Superior temporal gyrus (tissue), 1 donor: ENCODE measurements around the gene ITPKC.

Source experiments
- DNase-seq: peaks from one replicate; pipeline ENCODE4 v3.0.0-alpha.2; 2016; ENCODE audit errors: extremely low spot score

ITPKC gene

DNA sequence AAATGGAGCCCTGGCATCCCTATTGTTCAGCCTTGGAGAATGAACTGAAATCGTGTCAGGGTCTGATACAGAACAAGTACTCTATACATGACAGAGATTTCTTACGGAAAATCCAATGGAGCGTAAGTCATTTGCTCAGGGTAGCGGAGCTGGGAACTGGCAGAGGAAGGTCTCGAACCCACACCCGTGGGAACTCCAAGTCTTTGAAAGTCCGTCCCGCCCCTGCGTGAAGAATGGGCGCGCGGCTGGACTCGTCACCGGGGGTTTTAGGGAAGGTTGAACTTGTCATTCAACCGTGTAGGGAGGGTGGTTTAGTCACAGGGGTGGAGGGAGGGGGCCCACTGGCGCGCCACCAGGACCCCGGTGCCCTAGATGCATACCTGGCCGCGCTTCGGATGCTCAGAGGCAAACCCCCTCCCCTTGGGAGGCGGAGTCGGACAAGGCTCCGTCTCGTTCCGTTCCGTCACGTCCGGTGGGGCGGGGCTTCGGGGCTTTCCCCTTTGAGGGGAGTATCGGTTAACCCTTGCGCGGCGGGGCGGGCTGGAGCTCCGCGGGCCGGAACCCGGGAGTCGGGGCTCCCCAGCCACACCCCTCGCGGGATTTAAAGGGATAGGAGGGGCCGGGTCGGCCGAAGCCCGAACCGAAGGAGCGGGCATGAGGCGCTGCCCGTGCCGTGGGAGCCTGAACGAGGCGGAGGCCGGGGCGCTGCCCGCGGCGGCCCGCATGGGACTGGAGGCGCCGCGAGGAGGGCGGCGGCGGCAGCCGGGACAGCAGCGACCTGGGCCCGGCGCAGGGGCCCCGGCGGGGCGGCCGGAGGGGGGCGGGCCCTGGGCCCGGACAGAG lies at the start of gene ITPKC, which contains the start of gene COQ8B:
Gene ITPKC, plus strand, starts transcription at position 631 of the 843 bp plus-strand sequence. Its CDS starts 24 bp downstream, at position 655.
Gene COQ8B, minus strand, starts transcription at position 405 of the 843 bp plus-strand sequence. CDS start 2,254 bp downstream, outside the sequence.
- DNase-seq = peak; percentile 99

GRCh38 chr19:40667602-40668001 lies 49.3 kb upstream of the ITPKC start:
- no peak for DNase-seq

DNA sequence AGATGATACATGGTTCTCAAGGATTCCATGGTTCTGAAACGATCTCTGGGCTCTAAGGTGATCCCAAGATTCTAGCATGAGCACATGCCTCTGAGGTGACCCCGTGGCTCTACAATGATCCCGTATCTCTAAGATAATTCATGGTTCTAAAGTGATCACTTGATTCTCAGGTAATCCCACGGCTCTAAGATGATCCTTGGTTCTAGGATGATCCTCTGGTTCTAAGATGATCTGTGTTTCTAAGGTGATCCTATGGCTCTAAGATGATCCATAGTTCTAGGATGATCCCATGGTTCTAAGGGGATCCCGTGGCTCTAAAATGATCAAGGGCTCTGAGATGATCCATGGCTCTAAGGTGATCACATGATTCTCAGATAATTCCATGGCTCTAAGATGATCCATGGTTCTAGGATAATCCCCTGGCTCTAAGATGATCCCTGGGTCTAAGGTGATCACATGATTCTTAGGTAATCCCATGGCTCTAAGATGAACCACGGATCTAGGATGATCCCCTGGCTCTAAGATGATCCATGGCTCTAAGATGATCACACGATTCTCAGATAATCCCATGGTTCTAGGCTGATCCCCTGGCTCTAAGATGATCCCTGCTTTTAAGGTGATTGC lies 47.8 kb upstream of the ITPKC start:
- DNase-seq = no peak

- no peak for DNase-seq
These were observed 45.5 kb upstream of the ITPKC start for GRCh38 chr19:40671404-40671803.

- DNase-seq = no peak
These were observed 44.9 kb upstream of the ITPKC start for GRCh38 chr19:40672038-40672437.

- no peak for DNase-seq
These were observed 44.2 kb upstream of the ITPKC start for GRCh38 chr19:40672573-40673299.

- no peak for DNase-seq
These were observed 43.5 kb upstream of the ITPKC start for GRCh38 chr19:40673397-40673796.

DNA sequence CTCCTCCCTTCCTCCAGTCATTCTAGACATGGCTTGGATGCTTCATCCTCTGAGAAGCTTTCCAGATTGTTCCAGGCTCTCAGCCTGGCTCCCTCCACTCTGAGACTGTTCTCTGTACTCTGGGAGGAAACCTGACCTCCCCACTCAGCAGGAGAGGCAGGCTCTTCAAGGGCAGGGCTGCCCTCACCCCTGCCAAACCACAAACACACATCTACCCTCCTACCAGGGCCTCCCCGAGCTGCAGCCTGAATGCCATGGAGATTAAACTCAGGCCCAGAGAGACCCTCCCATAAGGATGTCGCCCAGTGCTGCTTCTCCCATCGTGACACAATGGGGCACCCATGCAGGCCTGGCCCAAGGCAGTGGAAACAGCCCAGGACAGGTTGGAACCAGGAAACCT lies 42.6 kb upstream of the ITPKC start:
- DNase-seq = no peak

- no peak for DNase-seq
These were observed 39.8 kb upstream of the ITPKC start for GRCh38 chr19:40677156-40677555.

- DNase-seq = no peak
These were observed 35.9 kb upstream of the ITPKC start for GRCh38 chr19:40681039-40681438.

DNA sequence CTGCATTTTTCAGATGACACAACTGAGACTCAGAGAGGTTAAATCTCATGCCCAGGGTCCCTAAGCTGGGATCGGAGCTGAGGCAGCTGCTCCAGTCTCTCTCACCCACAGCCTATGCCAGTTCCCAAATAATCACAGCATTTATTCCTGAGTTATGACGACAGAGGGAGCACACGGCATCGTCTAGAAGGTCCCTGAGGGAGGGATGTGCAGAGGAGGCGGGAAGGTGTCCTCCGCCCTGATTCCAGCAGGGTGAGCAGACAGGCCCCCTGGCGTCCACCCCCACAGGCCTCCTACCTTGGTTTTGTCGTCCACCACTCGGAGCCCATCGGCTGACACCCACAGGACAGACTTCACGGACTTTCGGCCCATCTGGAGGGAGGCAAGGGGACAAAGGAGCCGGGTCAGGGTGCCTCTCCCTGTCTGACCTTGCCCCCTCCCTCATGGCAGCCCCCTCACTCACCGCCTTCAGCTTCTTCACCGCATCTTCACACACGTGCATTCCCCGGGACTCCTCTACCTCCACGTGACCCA lies 34.4 kb upstream of the ITPKC start:
- DNase-seq = no peak

- DNase-seq = no peak
These were observed 33.5 kb upstream of the ITPKC start for GRCh38 chr19:40683437-40683836.

DNA sequence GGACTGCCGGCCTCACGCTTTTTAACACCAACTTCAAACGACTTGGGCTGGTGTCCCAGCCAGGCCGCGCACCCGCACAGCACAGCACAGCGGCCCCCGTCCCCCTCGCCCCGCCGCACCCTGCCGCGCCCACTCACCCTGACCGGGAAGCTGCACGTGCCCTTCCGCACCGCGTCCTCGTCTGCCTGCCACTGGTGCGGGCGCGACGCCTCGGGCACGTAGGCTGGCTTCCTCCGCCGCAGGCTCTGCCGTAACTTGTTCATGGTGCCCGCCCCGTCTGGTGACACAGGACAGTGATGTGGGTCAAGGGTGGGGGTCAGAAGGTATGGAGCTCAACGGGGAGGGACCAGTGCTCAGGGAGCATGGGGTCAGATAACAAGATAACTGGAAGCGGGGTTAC lies 32.6 kb upstream of the ITPKC start:
- no peak for DNase-seq

DNA sequence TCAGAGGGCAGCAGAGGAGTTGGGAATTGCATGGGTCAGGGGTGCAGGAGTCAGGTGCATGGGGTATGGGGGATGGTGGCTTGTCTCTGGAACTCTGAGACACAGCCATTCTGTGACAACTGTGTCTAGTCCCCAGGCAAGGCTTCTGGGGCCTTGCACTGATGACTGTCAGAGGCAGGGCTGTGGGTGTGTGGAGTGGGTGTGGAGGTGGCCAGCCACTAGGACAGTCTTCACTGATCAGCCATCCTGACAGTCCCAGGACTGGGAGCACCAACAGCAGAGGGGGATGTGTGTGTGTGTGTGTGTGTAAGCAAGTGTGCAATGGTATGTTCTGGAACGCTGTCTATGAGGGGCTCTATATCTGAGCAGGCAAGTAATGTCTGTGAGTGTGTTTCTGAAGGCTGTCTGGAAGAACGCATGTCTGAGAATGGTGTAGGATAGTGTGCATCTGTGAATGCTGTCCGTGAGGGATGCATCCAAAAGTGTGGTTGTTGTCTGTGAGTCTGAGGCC lies 31.8 kb upstream of the ITPKC start:
- no peak for DNase-seq

DNA sequence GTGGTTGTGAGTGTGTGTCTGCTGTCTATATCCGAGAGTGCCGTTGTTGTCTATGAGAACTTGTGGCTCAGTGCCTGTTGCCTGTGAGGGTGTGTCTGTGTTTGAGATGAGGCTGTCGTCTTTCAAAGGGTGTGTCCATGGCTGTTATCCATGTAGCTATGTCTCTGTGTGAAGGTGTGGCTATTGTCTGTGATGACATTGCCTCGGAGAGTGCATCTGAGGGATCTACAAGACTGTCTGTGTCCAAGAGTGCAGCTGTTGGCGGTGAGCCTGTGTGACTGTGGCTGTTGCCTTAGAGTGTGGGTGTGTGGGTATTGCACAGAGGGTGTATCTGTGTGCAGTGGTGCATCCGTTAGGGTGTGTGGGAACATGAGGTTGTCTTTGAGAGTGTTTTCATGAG lies 31.3 kb upstream of the ITPKC start:
- no peak for DNase-seq

DNA sequence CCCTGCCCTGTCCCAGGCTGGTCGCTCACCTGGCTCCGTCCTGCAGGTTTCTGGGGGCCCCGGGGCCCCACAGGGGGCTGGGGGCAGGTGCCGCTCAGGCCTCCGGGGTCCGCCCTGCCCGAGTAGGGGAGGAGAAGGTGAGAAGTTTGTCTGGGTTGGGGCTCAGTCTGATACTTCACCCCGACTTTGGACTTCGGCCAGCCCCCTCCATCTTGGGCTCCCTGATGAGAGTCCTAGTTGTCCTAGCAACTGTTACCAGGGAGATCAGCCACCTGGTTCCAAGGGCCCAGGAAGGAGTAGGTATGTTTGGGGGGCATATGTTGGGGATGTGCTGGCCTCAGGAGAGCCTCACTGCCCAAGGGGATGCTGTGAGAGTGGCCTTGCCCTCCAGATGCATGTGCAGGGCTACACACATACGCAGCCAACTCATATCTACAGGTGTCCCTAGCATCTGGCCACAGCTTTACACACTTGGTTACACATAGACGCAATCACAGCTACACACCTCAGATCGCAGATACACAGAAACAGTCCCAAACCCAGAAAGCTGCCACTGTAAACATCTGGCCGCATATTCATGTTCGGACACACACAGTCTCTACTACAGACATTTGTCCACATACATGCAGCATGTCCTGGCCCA lies 29.9 kb upstream of the ITPKC start:
- no peak for DNase-seq

GRCh38 chr19:40687525-40688016 lies 29.3 kb upstream of the ITPKC start:
- DNase-seq = no peak

DNA sequence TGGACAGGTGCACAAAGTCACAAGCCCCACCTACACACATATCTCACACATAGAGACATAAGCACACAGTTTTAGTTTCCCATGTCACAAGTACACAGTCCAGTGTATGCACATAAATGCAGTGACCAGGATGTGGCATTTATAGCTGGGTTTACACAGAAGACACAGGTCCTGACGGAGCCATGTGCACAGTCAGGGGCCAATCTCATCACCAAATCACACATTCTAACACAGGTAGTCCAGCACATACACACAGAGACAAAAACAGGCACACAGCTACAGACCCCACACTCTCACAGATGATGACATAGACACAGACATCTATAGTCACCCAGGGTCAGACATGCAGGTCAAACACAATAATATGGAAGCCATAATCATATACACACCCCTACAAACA lies 28.6 kb upstream of the ITPKC start:
- no peak for DNase-seq

DNA sequence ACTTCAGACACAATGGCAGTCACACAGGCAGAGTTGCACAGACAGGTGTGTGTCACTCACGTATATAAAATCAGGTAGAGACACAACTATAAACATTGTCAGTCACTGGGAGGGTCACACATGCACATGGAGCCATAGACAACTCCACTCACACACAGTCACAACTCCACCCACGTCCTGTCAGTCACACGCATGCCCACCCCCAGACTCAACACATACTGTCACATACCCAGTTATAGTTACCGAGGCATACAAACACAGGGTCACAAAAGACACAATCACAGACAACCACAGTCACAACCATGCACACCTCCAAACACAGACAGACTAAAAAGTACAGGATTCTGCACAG lies 27.9 kb upstream of the ITPKC start:
- DNase-seq = no peak

- DNase-seq = no peak
These were observed 27.4 kb upstream of the ITPKC start for GRCh38 chr19:40689339-40690049.
